Tibial nerve (tissue), 4 donors: ENCODE data around the gene FBXW5.

Experiments used
- CTCF ChIP-seq, 5 experiments: fragments of 200-600 bp in 3 of 5; fragments of 450-650 bp in 2 of 5; sonication (generic) in 3 of 5; IDR thresholded peaks; one replicate each; pipeline ENCODE4 v1.5.1; 2016 to 2019; ENCODE audit warnings: antibody characterized with exemption in 5 of 5, mild to moderate bottlenecking in 3 of 5, moderate library complexity in 2 of 5
- EP300 ChIP-seq, 2 donors: sonication (generic); formaldehyde crosslinking; IDR thresholded peaks; one replicate each; pipeline ENCODE4 v1.6.1; 2017; ENCODE audit warnings: antibody characterized with exemption in 2 of 2, mild to moderate bottlenecking in 1 of 2
- POLR2A ChIP-seq, 2 donors: fragments of 450-650 bp; IDR thresholded peaks; one replicate each; pipeline ENCODE4 v1.6.1; 2017; ENCODE audit warnings: antibody characterized with exemption in 2 of 2, mild to moderate bottlenecking in 2 of 2, moderate library complexity in 2 of 2

- TF ChIP-seq CTCF (IDR thresholded peaks at IDR 0.05), result no peak
- no peak for TF ChIP-seq POLR2A (IDR thresholded peaks at IDR 0.05)
- no peak for TF ChIP-seq EP300 (IDR thresholded peaks at IDR 0.05)
Measured at GRCh38 chr9:136956604-136957003, 12.1 kb upstream of the FBXW5 start.
